Thyroid gland (tissue), 4 donors: ENCODE data around the gene POLR3GL. TPM values are rescaled to one million over a fixed set of nuclear protein-coding genes. Genes with fewer than 3 reads are reported as not detected.
A peak's percentile ranks its signal among the peaks of the same experiment; 100 is the strongest.

Source experiments
- DNase-seq, 2 donors: peaks; one replicate each; pipeline ENCODE4 v3.0.0-alpha.2; 2019
- H3K27ac ChIP-seq, 3 donors: fragments of 200-600 bp; sonication (generic); 1 replicate in 2 of 3; 2 replicates in 1 of 3; pipeline ENCODE4 v1.5.1; 2016 to 2019; ENCODE audit warnings: mild to moderate bottlenecking in 1 of 3, moderate library complexity in 1 of 3
- H3K27me3 ChIP-seq: fragments of 200-600 bp; sonication (generic); one replicate; pipeline ENCODE4 v1.5.1; 2019
- H3K36me3 ChIP-seq, 2 donors: fragments of 200-600 bp; sonication (generic); one replicate each; pipeline ENCODE4 v1.5.1; 2016 to 2019
- H3K4me1 ChIP-seq, 2 donors: fragments of 200-600 bp; sonication (generic); one replicate each; pipeline ENCODE4 v1.5.1; 2017 to 2019
- H3K4me3 ChIP-seq, 3 donors: fragments of 200-600 bp; sonication (generic); replicated peaks in 1 of 3; 1 replicate in 2 of 3; 2 replicates in 1 of 3; pipeline ENCODE4 v1.5.1; 2016; ENCODE audit warnings: mild to moderate bottlenecking in 1 of 3
- H3K9me3 ChIP-seq: fragments of 200-600 bp; sonication (generic); one replicate; pipeline ENCODE4 v1.5.1; 2017
- CTCF ChIP-seq, 6 experiments: fragments of 200-600 bp in 3 of 6; fragments of 450-650 bp in 3 of 6; sonication (generic) in 3 of 6; IDR thresholded peaks; one replicate each; pipeline ENCODE4 v1.5.1; 2016 to 2019; ENCODE audit warnings: antibody characterized with exemption in 6 of 6, mild to moderate bottlenecking in 2 of 6, inconsistent platforms in 1 of 6, moderate library complexity in 1 of 6
- POLR2A ChIP-seq, 2 donors: fragments of 450-650 bp; IDR thresholded peaks; one replicate each; pipeline ENCODE4 v1.6.1; 2017; ENCODE audit warnings: antibody characterized with exemption in 2 of 2, mild to moderate bottlenecking in 2 of 2, moderate library complexity in 1 of 2
- WGBS, 2 donors: methylation state at CpG; one replicate each; pipeline ENCODE4 v1.1.5; 2017; 5-methylcytosine and 5-hydroxymethylcytosine counted together
- intact Hi-C: fragments of 100-400 bp; cut with DNase I; formaldehyde crosslinking; loops from one replicate; pipeline ENCODE4 v1.15.1; 2023
- total RNA-seq, 4 donors: library from RNA; depleted of rRNA; stranded (reverse); fragments of >200 nt; gene quantifications; one replicate each; pipeline ENCODE4 v1.2.3, GENCODE V29; 2016

Gene POLR3GL
- total RNA-seq, 4 donors from 2014 or later = 12.5 to 36.4 (median 22.7) TPM

GRCh38 chr1:145956361-145956760, 8.1 kb upstream of the POLR3GL start:
- H3K27ac ChIP-seq = peak overlapping the region; percentile 81 to 96 (median 90)
- H3K4me1 ChIP-seq = peaks cover 18 to 20% of the 10 kb centered on the region in 2 donors
- no peaks in the 10 kb centered on the region for H3K27me3 ChIP-seq
- H3K4me3 ChIP-seq = no peak overlapping the region
- no peak for DNase-seq
- intact Hi-C loops = loop anchor here (5.0 kb wide), 1 partner anchor 39 kb away; the partner anchor contains the start of gene PEX11B
- no peak for TF ChIP-seq CTCF (IDR thresholded peaks at IDR 0.05)
- no peak for TF ChIP-seq POLR2A (IDR thresholded peaks at IDR 0.05)
- no peaks in the 10 kb centered on the region for H3K9me3 ChIP-seq
- no peaks in the 10 kb centered on the region for H3K36me3 ChIP-seq

- Histone ChIP-seq H3K27ac (peak overlapping the region; percentile 81 to 96 (median 90)), H3K27me3 (no peaks in the 10 kb centered on the region), H3K4me3 (peak overlapping the region; percentile 30 to 71 (median 56)), H3K9me3 (no peaks in the 10 kb centered on the region), H3K36me3 (no peaks in the 10 kb centered on the region), H3K4me1 (peaks cover 22 to 26% of the 10 kb centered on the region in 2 donors)
- TF ChIP-seq POLR2A (IDR thresholded peaks at IDR 0.05) = no peak
- no peak for TF ChIP-seq CTCF (IDR thresholded peaks at IDR 0.05)
- 16 to 37% methylated on average over 3 of the region's 3 CpGs for WGBS, 2 donors
- intact Hi-C loops = loop anchor here (5.0 kb wide), 1 partner anchor 40 kb away; the partner anchor contains the start of gene PEX11B
- peak in 1 of 2 donors; percentile 35 for DNase-seq
Observed at GRCh38 chr1:145956781-145957442, 7.6 kb upstream of the POLR3GL start.

- peak within 1 kb of the TSS; percentile 30 to 71 (median 56) for H3K4me3 ChIP-seq
- DNase-seq = peak; percentile 97 to 98
- no peaks in the 10 kb centered on the region for H3K36me3 ChIP-seq
- intact Hi-C loops = loop anchor here (5.0 kb wide), 1 partner anchor 40 kb away; the partner anchor contains the start of gene PEX11B
- 1 to 6% methylated on average over 25 to 32 of the region's 60 CpGs for WGBS, 2 donors
- H3K4me1 ChIP-seq = peaks cover 27 to 29% of the 10 kb centered on the region in 2 donors
- TF ChIP-seq CTCF (IDR thresholded peaks at IDR 0.05) (no peak), POLR2A (IDR thresholded peaks at IDR 0.05) (peak in 1 of 2 donors; percentile 77)
- H3K27ac ChIP-seq = peak within 1 kb of the TSS; percentile 81 to 96 (median 90)
- H3K27me3 ChIP-seq = no peaks in the 10 kb centered on the region
- no peaks in the 10 kb centered on the region for H3K9me3 ChIP-seq
Observed at GRCh38 chr1:145957443-145958319, 6.8 kb upstream of the POLR3GL start, which contains the start of gene LIX1L. TSS of gene LIX1L (minus strand) at chr1:145958017. CDS start at chr1:145957927, 90 bp downstream.

- Histone ChIP-seq H3K4me3 (no peak overlapping the region), H3K9me3 (no peaks in the 10 kb centered on the region), H3K27ac (peak overlapping the region in 1 of 3 donors; percentile 90), H3K4me1 (peaks cover 31 to 38% of the 10 kb centered on the region in 2 donors), H3K36me3 (no peaks in the 10 kb centered on the region), H3K27me3 (no peaks in the 10 kb centered on the region)
- DNase-seq = no peak
- TF ChIP-seq CTCF (IDR thresholded peaks at IDR 0.05) = no peak
- no peak for TF ChIP-seq POLR2A (IDR thresholded peaks at IDR 0.05)
- intact Hi-C loops = loop anchor here (5.0 kb wide), 1 partner anchor 41 kb away; the partner anchor contains the start of gene PEX11B
Observed at GRCh38 chr1:145958734-145959133, 5.8 kb upstream of the POLR3GL start.
